Inflammatory macrophage treated with lipopolysaccharide for 4 hours (primary cell): Measurements from ENCODE around the gene NR4A1.
A peak's percentile ranks its signal among the peaks of the same experiment; 100 is the strongest.

Source experiments
- DNase-seq: peaks from one replicate; pipeline ENCODE4 v3.0.0-alpha.2; 2020

Gene NR4A1

GRCh38 chr12:52080403-52081251, 29.4 kb downstream of the NR4A1 start:
- no peak for DNase-seq

GRCh38 chr12:52081263-52081733, 30.1 kb downstream of the NR4A1 start:
- no peak for DNase-seq

GRCh38 chr12:52082026-52082668, 30.9 kb downstream of the NR4A1 start:
- DNase-seq = no peak

GRCh38 chr12:52082669-52082987, 31.4 kb downstream of the NR4A1 start:
- no peak for DNase-seq

- peak; percentile 45 for DNase-seq
Measured at GRCh38 chr12:52082988-52083637, 31.9 kb downstream of the NR4A1 start.

- DNase-seq = no peak
Measured at GRCh38 chr12:52083638-52083996, 32.4 kb downstream of the NR4A1 start.

- DNase-seq = no peak
Measured at GRCh38 chr12:52084491-52085231, 33.4 kb downstream of the NR4A1 start.

- no peak for DNase-seq
Measured at GRCh38 chr12:52085682-52086180, 34.5 kb downstream of the NR4A1 start.

- DNase-seq = no peak
Measured at GRCh38 chr12:52086366-52086765, 35.1 kb downstream of the NR4A1 start.

GRCh38 chr12:52086944-52087835, 35.9 kb downstream of the NR4A1 start:
- DNase-seq = no peak

GRCh38 chr12:52087961-52088820, 36.9 kb downstream of the NR4A1 start:
- DNase-seq = no peak

- no peak for DNase-seq
Measured at GRCh38 chr12:52089491-52089890, 38.2 kb downstream of the NR4A1 start.

- no peak for DNase-seq
Measured at GRCh38 chr12:52090291-52090690, 39.0 kb downstream of the NR4A1 start.

- DNase-seq = no peak
Measured at GRCh38 chr12:52091061-52091460, 39.8 kb downstream of the NR4A1 start.

GRCh38 chr12:52091869-52092268, 40.6 kb downstream of the NR4A1 start:
- no peak for DNase-seq

GRCh38 chr12:52093346-52093745, 42.1 kb downstream of the NR4A1 start:
- DNase-seq = no peak

- DNase-seq = no peak
Measured at GRCh38 chr12:52096332-52097044, 45.2 kb downstream of the NR4A1 start.

- no peak for DNase-seq
Measured at GRCh38 chr12:52097045-52097666, 45.9 kb downstream of the NR4A1 start.

GRCh38 chr12:52104431-52105089, 53.3 kb downstream of the NR4A1 start:
- DNase-seq = peak; percentile 10
